ENCODE data around the gene TRPV3.

TRPV3 gene

DNA sequence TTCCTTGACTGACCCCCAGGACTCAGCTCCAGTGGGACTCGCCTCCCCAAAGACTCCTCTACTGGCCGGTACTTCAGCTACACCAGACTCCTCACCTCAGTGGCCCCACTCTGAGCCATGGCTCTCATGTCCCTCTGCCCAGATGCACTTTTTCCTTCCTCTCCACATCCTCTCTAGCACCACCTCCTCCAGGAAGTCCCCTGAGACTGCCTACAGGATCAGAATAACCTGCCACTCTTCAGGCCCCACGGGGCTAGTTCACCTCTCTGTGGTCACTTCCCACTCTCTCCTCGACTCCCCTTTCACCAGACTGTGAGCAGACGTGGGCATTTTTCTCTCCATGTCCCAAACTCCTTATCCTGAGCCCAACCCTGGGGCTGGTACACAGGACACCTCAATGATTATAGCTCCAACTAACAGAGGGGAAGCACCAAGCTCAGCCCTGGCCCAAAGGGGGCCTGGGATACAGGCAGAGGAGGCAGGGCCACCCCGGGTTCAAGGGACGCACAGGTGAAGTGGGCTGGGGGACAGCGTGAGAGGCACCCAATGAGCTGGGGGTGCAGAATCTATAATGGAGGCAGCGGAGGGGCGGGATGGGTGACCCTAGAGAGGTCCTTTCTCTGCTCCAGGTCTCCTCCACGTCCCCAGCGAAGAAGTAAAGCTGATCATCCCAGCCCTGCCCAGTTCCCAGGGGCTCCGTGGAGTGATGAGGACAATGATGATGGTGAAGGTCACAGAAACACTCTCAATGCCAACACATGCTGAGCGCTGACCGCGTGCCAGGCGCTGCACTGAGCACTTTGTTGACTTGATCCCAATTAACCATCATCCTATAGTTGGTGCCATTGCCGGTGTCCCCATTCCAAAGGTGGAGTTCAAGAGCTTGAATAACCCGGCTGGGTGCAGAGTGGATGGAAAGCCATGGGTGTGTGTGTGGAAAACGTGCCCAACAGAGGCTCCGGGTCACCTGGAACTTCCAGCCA lies 3.9 kb downstream of the TRPV3 start:
- no peak overlapping the region for H3K4me3 ChIP-seq (ENCODE audit: low read depth, low read length)
- TF ChIP-seq CTCF (IDR thresholded peaks at IDR 0.05; ENCODE audit: low read depth, low read length): no peak

GRCh38 chr17:3552916-3553315 lies 4.7 kb downstream of the TRPV3 start:
- no peak overlapping the region for H3K4me3 ChIP-seq (ENCODE audit: low read depth, low read length)
- TF ChIP-seq CTCF (IDR thresholded peaks at IDR 0.05; ENCODE audit: low read depth, low read length): no peak

DNA sequence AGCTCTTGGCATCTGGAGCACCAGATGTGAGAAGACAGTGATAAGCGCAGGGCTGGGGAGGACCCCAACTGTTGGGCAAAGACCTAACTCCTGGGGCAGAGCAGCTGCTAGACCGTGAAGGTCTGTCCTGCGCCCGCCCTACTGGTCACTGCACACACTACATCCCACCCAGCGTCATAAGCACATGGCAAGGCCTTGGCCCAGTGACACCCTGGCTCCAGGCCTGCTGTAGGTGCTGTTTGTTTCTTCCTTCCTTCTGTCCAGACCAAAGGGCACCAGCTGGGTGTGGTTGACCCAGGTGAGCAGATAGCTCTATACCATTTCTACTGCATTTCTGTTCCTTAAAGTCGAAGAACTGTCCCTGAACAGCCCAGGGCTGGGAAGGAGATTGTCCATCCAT lies 6.4 kb downstream of the TRPV3 start:
- no peak overlapping the region for H3K4me3 ChIP-seq (ENCODE audit: low read depth, low read length)
- no peak for TF ChIP-seq CTCF (IDR thresholded peaks at IDR 0.05; ENCODE audit: low read depth, low read length)

DNA sequence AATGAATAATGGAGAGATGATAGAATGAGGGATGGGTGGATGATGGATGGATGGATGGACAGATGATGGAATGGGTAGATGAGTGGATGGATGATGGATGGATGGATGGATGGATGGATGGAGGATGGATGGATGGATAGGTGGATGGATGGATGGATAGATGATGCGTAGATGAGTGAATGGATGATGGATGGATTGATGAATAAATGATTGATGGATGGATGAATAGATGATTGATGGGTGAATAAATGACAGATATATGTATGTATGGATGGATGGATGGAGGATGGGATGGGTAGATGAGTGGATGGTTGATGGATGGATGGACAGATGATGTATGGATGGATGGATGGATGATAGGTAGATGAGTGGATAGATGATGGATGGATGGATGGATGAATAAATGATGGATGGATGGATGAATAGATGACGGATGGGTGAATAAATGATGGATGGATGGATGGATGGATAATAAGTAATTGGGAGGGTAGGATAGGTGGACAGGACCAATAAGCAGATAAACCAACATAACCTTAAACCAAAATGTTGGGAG lies 7.9 kb downstream of the TRPV3 start:
- no peak overlapping the region for H3K4me3 ChIP-seq (ENCODE audit: low read depth, low read length)
- TF ChIP-seq CTCF (IDR thresholded peaks at IDR 0.05; ENCODE audit: low read depth, low read length): no peak

GRCh38 chr17:3547628-3548027 lies 10.0 kb downstream of the TRPV3 start:
- no peak overlapping the region for H3K4me3 ChIP-seq (ENCODE audit: low read depth, low read length)
- TF ChIP-seq CTCF (IDR thresholded peaks at IDR 0.05; ENCODE audit: low read depth, low read length): no peak

- no peak for TF ChIP-seq CTCF (IDR thresholded peaks at IDR 0.05; ENCODE audit: low read depth, low read length)
- H3K4me3 ChIP-seq (ENCODE audit: low read depth, low read length): no peak overlapping the region
Observed at GRCh38 chr17:3546997-3547396, 10.6 kb downstream of the TRPV3 start.

DNA sequence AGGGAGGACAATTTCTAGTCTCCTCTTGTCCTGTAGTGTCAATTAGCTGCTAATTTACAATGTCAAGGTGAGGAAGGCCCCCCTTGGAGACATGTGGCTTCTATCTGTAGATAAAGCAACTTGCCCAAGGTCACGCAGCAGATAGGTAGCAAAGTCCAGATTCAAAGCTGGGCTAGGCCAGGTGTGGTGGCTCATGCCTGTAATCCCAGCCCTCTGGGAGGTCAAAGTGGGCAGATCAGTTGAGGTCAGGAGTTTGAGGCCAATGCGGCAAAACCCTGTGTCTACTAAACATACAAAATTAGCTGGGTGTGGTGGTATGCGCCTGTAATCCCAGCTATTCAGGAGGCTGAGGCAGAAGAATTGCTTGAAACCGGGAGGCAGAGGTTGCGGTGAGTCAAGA lies 11.1 kb downstream of the TRPV3 start:
- no peak for TF ChIP-seq CTCF (IDR thresholded peaks at IDR 0.05; ENCODE audit: low read depth, low read length)
- H3K4me3 ChIP-seq (ENCODE audit: low read depth, low read length): no peak overlapping the region
